GM18520 (cell line): ENCODE measurements around the gene NSD2.
"Not testable (repeated sequence)": the region's sequence is repeated elsewhere in the genome, so short reads cannot be mapped to it uniquely, and the experiment has no call there.

ENCODE experiments used
- ATAC-seq: cut with Tn5 transposase; IDR thresholded peaks from one replicate; pipeline ENCODE4 v1.9.1; 2021; ENCODE audit not compliant: unreplicated experiment

Gene NSD2

DNA sequence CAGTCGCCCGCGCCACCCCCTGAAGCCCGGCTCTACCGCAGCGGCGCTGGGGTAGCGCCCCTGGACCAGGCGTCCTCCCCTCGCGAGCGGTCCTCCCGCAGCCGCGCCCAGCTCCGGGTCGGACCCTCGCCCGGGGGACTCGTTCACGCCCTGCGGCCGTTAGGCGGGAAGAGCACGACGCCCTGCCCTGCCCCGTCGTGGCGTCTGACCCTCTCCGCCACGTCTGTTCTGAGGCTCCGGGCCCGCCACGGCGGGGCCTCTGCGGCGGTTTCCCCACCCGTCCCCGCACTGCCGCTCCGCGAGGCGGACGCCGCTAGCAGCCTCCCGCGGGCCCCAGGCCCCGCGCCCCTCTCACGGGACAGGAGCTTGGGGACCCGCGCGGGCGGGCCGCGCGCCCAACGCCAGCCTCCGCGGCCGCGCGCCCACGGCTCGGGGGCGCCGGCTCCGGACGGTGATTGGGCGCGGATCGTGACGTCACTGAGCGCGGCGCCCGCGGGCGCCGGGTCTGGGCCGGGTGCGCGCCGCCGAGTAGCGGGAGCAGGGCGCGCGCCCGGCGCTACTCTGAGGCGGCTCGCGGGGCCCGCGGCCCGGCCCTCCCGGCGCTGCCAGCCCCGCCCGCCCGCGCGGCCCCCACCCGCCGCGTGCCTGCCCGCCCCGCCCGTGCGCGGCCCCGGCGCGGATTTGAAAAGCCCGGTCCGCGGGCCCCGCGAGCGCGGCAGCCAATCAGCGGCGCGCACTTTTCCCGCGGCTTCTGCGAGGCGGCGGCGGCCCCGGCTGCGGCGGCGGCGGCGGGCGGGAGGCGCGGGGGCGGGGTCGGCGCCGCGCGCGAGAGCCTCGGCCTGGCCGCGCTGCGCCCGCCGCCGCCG lies at the start of gene NSD2:
TSS of gene NSD2 (plus strand) at position 816 of the 866 bp plus-strand sequence. CDS start 29,262 bp downstream, outside the sequence.
- ATAC-seq: peak; percentile 56

DNA sequence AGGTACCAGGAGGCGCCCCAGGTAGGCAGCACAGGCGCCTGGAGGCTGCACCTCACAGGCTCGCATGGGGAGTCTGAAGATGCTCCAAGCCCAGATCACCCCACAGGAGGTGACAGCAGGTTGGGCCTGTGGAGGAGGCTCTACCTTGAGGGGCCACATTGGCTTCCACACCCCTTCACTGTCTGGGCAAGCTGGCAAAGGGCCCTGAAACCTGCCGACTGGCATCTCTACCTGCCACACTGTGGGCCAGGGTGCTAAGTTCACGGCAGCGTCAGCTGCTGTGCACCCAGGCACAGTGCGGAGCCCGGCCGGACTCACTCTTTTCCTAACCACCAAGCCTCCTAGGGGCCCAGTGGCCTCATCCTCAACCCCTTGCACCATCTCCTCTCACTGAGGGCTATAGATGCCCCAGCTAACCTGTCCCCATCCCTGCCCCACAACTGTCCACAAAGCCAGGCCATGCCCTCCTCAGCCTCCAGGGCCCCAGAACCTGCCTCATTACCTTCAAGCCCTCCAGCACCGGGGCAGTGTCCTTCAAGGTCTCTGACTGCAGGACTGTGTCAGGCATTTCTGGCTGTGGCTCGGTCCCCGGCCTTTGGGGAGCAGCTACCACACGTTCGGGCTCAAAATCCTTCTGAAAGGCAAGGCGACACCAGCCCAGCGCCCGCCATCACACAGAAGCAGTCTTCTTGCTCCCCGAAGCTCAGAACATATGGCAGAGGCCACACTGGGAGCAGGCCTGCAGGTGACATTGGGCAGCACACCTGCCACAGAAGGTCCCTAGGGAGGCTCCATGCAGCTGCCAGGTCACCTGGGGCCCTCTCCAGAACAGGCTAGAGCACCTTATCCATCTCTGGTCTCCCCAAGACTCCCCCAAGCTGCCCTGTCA lies 49.3 kb upstream of the NSD2 start:
- ATAC-seq: no peak

DNA sequence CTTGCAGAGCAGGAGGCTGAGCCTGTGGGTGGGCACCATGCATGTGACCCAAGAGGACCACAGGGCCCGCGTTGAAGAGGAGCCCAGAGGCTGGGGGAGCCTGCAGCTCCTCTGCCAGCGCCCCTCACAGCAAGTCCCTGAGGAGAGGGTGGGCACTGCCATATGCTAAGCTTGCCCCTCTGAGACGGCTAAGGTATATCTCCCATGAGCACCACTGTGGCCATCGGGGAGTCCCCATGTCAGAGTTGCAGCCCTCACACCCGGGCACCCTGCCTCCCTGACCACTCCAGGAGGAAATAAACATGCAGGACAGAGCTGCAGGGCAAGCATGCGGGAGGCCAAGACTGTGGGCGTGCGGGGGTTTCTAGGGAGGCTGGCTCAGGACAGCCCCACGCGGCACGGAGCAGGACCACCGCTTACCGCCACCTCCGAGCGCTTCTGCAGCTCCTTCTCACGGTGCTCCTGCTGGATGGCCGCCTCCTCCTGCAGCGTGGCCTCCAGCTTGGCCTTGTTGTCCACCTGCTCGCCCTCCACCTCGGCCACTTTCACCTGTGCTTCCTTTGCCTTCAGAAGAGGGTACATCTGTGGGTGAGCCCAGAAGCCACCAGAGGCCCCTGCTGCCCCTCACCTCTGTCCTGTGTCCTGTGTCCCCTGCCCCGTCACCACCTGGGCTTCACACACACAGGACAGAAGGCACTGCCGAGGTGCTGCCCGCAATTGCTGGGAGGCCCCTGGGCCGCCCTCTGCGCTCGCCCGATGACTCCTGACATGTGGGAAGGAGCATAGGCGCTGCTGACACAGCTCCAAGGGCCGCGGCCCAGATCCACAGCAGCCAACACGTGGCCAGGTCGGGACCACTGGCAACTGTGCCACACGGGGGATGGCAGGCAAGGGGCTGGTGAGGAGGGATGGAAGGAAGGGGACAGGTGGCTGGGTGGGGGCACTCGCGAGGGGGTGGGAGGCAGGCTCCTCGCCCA lies 48.3 kb upstream of the NSD2 start:
- no peak for ATAC-seq

DNA sequence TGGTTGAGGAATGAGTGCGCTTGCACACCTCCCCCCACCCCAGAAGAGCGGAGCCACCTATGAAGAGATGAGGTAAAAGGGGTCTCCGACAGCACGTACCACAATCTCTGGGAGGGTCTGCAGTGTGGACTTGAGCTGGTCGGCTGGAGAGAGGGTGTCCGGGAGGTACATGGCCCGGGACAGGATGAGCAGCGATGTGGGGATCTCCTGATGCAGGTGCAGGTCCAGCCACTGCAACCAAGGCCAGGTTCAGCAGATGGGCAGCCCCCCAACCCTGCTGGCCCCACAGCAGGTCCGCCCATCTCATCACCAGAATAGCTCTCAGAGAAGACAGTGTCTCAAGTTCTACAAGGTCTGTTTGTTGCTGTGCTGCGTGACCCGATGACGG lies 47.7 kb upstream of the NSD2 start:
- no peak for ATAC-seq

DNA sequence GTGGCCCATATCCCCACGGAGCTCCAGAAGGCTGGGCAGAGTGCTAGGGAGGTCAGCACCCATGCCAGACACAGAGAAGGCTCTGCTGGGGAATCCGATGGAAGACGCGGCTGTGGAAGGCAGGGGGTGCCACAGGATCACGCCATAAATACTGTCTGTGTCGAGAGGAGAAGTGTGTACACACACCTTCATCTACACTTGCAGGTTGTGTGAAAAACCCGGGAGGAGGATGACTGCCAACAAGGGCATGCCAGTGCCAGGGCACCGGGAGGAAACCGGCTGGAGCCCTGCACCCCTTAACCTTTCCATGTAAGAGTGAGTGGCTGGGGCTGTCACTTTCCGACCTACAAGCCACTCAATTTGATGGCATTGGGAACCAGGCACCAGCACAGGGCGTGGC lies 46.4 kb upstream of the NSD2 start:
- ATAC-seq: no peak

DNA sequence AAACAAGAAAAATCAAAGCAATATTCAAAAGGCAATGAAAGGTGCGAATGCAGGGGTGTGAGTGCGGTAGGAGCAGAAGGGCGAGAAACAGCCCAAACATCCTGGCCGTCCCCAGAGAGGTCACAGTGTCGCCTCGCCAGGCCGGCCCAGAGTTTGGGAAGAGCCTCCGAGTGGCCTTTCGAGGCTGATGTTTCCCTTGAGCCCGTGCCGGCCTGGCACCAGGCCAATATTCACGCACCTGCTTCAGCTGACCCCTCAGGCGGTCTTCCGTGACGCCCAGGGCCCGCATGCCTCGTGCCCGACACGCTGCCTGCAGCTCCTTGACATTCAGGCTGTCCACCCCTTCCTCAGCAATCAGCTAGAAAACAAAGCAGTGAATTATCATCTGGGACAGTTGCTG lies 45.9 kb upstream of the NSD2 start:
- no peak for ATAC-seq

DNA sequence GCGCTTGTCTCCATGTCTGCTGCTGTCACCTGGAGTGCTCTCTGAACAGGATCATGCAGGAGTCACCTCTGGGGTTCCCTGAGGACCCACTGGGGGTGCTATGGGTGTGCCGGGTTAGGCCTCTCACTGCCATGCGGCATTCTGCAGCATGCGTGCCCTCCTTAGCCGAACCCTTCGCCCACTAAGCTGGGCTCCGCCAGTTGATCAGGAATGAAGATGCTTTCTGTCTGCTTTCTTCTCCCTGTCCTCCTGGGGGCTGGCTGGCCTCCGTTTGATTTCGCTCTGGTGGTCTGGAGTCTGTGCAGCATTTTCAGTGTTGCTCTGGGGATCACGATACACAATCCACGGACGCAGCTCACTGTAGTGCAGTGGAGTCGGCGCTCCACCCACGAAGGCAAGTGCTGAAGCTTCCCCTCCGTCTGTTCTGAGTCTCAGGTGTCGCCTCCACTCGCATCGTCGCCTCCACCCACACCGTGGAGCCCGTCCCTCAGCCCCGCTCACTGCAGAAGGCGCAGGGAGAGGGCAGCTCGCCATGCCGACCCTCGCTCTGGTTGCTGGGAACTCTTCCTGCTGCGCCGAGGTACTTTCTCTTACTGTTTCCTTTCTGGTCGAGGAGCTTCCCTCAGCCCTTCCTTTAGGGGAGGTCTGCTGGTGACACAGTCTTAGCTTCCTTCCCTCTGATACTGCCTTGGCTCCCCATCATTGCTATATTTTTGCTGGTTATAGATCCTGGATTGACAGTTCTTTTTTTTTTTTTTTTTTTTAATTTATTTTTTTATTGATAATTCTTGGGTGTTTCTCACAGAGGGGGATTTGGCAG lies 44.5 kb upstream of the NSD2 start:
- ATAC-seq: no peak

DNA sequence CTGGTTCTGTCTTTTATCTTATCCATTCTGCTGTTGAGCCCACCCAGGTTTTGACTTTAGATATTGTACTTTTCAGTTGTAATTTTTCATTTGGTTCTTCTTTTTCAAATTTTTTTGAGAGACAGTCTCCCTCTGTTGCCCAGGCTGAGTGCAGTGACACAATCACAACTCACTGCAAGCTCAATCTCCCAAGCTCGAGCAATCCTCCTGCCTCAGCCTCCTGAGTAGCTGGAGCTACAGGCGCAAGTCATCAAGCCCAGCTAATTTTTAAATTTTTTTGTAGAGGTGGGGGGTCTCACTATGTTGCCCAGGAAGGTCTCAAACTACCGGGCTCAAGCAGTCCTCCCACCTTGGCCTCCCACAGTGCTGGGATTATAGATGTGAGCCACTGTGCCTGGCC lies 41.0 kb upstream of the NSD2 start:
- no peak for ATAC-seq

DNA sequence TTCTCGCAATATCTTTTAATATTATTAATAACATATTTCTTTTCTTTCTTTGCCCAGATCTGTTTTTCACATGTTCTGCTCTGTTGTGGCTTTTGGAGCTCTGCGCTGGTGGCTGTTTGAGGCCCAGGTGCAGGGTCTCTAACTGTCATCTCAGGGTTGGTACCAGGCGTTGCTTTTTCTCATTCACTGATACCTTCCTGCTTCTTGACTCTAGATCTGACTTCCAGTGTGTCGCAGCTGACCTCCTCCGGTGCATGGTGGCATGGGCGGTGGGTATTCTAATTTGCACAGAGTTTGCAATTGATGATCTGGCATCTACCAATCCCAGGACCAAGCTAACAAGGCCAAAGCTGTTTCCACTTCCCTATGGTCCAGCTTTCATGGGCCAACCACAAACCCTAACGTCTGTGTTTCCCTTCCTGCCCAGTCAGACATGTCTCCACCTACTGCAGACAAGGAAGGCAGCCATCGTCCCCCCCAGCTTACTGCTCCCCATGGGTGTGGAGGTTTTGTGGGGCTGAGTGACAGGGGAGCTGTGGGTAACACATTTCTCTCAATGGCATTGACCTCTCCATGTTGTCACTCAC lies 40.5 kb upstream of the NSD2 start:
- ATAC-seq: no peak

DNA sequence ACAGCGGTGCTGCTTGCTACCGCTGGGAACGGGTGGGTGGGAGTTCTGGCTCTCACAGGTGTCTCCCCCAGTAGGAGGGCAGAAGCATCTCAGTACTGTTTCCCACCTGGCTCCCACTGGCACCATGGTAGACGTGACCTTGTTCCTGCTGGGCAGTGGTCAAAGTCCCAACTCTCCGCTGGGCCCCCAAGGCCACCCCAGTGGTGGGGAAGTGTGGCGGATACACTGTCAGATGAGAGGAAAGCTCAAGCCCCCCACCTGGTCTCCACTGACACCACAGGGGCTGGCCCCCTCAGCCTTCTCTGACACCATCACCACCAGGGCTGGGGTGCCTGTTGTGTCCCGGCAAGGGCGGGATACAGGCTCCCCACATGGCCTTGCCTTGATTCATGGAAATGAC lies 39.9 kb upstream of the NSD2 start:
- ATAC-seq: no peak

DNA sequence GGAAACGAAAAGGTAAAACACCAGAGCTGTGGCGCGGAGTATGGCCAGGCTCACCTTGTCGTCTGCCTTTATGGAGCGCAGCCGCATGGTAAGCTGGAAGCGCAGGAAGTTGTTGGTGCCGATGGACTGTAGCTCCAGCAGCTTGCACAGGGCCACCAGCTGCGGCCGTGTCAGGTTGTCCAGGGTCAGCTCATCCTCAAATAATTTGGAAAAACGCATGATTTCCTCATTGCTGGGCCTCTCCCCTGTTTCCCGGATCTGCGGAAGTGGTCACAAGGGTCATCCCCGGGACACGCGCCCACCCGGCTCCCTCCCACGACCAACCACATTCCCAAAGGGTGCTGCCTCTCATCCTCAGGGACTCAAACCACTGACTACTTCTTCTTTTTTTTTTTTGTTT lies 38.5 kb upstream of the NSD2 start:
- ATAC-seq: no peak

DNA sequence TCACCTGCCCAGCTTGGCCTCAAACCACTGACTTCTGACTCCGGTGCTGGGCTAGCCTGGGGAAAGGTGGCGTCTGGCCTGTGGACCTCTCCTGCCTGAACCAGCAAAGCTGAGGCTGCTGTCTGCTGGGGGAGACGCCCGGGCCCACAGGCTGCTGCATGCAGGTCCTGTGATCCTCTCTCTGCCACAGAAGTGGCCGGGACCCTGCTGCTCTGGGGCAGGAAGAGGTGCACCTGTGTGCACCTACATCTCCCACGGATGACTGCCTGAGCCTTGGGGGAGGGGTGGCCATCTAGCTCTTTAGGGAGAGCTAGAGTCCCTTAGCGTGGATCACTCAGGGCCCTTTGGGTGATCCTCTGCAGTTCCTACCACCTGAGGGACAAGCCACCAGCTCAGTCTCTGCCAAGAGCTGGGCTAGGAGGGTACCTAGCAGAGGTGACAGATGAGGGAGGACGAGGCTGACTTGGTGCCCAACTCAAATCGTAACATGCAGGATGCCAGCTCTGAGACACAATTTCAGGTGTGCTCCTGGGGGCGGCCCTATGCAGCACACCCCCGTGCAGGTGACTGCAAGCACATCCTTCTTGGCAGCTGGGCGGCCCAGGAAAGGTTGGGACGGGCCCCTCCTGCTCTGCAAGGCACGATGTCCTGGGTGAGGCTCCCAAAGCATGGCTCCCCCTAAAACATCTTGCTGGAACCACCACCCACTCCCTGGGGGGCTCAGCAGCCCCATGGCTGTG lies 37.7 kb upstream of the NSD2 start:
- no peak for ATAC-seq

DNA sequence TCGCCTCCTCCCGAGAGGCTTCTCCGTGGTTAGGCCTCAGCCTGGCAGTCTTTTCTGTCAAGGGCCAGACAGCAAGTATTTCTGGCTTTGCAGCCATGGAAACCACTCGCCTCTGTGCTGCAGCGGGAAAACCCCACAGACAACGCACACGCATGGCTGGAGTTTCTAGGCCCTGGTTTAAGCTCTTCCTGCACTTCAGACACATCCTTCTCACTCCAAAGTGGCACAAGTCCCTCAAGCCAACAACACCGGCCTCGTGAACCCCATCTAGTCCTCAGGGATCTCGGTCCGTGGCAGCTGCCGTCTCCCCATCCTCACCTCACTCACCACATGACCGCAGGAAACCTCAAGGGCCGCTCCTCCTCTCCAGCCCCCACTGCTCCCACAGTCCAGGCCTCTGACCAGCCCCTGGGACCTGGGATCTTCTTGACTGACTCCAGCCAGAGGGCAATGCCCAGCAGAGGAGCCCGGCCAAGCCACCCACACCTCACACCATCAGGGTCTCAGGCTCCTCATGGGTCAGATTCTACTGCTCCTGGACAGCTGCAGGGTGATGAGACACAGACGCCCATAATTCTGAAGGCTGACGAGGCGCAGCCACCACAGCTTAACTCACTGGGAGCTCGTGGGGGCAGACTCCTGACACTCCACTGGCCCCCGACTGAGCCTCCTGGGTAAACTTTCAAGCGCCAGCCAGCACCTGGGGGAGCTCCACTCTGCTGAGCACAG lies 37.0 kb upstream of the NSD2 start:
- ATAC-seq: no peak

DNA sequence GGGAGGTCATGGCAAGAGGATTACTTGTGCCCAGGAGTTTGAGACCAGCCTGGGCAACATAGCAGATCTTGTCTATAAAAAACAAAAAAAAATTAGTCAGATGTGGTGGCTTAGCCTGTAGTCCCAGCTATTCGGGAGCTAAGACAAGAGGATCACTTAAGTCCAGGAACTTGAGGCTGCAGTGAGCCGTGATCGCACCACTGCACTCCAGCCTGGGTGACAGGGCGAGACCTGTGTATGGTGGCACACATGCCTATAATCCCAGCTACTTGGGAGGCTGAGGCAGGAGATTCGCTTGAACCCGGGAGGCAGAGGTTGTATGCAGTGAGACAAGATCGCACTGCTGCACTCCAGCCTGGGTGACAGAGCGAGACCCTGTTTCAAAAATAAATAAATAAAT lies 35.4 kb upstream of the NSD2 start:
- not testable (repeated sequence) for ATAC-seq

DNA sequence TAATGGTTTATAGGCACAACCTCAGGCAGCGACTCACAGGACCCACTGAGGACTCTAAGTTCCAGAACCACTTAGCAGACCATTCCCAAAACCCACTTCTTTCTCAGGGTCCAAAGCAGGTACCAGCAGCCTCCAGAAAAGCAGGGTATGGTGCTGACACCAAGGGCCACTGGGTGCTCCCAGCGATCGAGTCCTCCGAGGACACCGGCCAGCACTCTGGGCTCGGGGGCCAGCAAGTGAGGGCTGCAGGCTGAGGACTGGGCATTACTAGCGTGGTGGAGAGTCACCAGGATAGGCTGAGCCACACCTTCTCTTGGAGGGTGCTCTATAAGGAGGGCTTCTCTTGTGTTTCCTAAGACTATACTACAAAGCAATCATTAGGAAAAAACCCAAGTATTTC lies 34.5 kb upstream of the NSD2 start:
- no peak for ATAC-seq

DNA sequence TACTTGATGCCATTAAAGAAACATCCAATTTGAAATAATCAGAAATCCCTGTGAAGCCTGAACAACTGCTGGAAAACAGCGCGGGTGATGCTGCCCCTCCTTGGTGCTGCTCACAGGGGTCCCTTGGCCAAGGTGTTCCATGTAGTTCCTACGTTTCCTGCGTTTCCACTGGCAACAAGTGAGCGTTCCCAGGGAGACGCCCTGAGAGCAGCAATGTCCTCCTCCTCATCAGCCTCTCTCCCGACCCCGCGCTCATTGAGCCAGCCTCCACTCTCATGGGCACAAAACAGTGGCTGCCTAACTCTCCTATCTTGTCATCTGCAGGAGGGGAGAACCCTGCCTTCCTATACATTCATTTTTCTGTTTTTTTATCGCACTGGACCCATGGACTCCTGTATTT lies 34.1 kb upstream of the NSD2 start:
- no peak for ATAC-seq

DNA sequence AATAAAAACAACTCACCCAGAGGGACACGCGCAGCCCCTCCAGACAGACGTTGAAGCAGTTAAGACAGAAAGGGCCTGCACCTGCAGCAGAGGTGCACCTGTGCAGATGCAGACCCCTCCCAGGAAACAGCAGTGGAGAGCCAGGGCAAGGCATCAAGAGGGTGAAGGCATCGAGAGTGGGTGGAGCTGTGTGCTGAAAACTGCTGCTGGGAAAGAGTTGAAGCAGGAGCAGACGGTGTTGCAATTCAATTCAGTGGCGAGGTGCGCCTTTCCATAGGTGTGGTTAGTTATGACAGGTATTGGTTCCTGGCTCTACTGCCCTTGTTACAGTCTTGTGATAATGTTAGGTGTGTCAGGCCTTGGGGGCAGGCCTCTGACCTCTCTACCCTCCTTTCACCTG lies 31.9 kb upstream of the NSD2 start:
- no peak for ATAC-seq

DNA sequence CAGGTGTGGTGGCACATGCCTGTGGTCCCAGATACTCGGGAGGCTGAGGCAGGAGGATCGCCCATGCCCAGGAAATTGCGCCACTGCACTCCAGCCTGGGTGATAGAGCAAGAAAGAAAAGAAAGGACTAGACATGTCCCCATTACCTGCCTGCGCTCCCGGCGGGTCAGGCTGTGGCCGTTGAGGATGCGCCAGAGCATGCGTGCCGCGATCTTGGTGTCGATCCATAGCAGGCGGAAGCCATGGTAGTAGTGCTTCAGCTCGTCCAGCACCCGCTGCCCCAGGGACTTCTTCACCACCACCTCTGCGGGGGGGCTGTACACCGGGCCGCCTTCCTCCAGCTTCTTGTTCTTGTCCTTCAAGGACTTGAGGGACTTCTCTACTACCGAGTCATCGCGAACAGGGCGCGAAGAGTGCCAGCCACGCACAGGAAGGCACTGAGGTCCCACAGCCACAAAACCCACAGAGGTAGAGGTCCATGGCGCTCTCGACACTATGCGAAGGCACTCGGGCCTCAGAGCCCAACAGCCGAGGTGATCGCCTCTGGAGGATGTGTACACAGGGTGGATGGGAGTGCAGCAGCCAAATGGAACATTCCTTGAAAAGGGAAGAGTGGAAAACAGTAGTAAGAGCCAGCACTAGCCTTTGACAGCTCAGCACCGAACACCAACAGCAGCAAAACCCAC lies 29.8 kb upstream of the NSD2 start:
- ATAC-seq: no peak
